ENCODE results near the gene RAF1. TPM values are rescaled to one million over a fixed set of nuclear protein-coding genes. Genes with fewer than 3 reads are reported as not detected.

Gene RAF1
- total and polyA plus RNA-seq, 9 of the 15 experiments (the other 6 are each of a cell fraction or from before 2014, with no cell fraction given), result 28.0 to 183 (median 85.6) TPM

GRCh38 chr3:12627370-12627769 lies 36.5 kb downstream of the RAF1 start (continued):
- no peak for TF ChIP-seq POLR3A (IDR thresholded peaks at IDR 0.05; ENCODE audit: borderline replicate concordance, extremely low read depth, insufficient read depth, insufficient read length)
- TF ChIP-seq ZNF197 (CRISPR knock-in tag; IDR thresholded peaks at IDR 0.05; ENCODE audit: low read depth), result no peak
- TF ChIP-seq ZNF76 (CRISPR knock-in tag; IDR thresholded peaks at IDR 0.05; ENCODE audit: borderline replicate concordance), result no peak
- TF ChIP-seq E2F1 (CRISPR knock-in tag; IDR thresholded peaks at IDR 0.05), result no peak
- TF ChIP-seq CREBBP (IDR thresholded peaks at IDR 0.05; ENCODE audit: low read depth, low read length), result no peak
- no peak for TF ChIP-seq NFRKB (IDR thresholded peaks at IDR 0.05; ENCODE audit: low read depth)
- TF ChIP-seq ARID3B (CRISPR knock-in tag; IDR thresholded peaks at IDR 0.05; ENCODE audit: borderline replicate concordance), result no peak
- TF ChIP-seq DMBX1 (CRISPR knock-in tag; IDR thresholded peaks at IDR 0.05; ENCODE audit: borderline replicate concordance), result no peak
- no peak for TF ChIP-seq SRSF1 (IDR thresholded peaks at IDR 0.05; ENCODE audit: low read depth, low read length)
- no peak for TF ChIP-seq ZNF445 (CRISPR knock-in tag; IDR thresholded peaks at IDR 0.05; ENCODE audit: low read depth)
- TF ChIP-seq KHSRP (IDR thresholded peaks at IDR 0.05), result no peak
- no peak for TF ChIP-seq TFAP4 (CRISPR knock-in tag; IDR thresholded peaks at IDR 0.05; ENCODE audit: borderline replicate concordance)
- TF ChIP-seq MAFF (IDR thresholded peaks at IDR 0.05; ENCODE audit: low read length), result no peak
- TF ChIP-seq PTRF (tag; IDR thresholded peaks at IDR 0.05), result no peak
- no peak for TF ChIP-seq ZBTB33 (CRISPR knock-in tag; IDR thresholded peaks at IDR 0.05)
- TF ChIP-seq TBL1XR1 (IDR thresholded peaks at IDR 0.05; ENCODE audit: low read length in 2 of 2), result no peak
- no peak for TF ChIP-seq DEAF1 (CRISPR knock-in tag; IDR thresholded peaks at IDR 0.05)
- no peak for TF ChIP-seq ZNF655 (CRISPR knock-in tag; IDR thresholded peaks at IDR 0.05)
- TF ChIP-seq TAF15 (IDR thresholded peaks at IDR 0.05; ENCODE audit: low read depth, low read length), result no peak

Measured in K562 (cell line).